ENCODE results near the gene CFAP69. TPM values are rescaled to one million over a fixed set of nuclear protein-coding genes. Genes with fewer than 3 reads are reported as not detected.
"Not testable (repeated sequence)": the region's sequence is repeated elsewhere in the genome, so short reads cannot be mapped to it uniquely, and the experiment has no call there.

CFAP69 gene
- total RNA-seq, 1 donor from 2014 or later: 11.6 TPM

- no peak for DNase-seq (ENCODE audit: low spot score)
Measured at GRCh38 chr7:90345595-90346335, 100.8 kb downstream of the CFAP69 start.

GRCh38 chr7:90346336-90347125 lies 101.6 kb downstream of the CFAP69 start, which contains the start of gene GTPBP10:
Gene GTPBP10 (plus strand): TSS chr7:90346716. CDS start chr7:90346742, 26 bp downstream.
- peak; percentile 96 for DNase-seq (ENCODE audit: low spot score)

GRCh38 chr7:90347759-90348158 lies 102.8 kb downstream of the CFAP69 start:
- no peak for DNase-seq (ENCODE audit: low spot score)

- DNase-seq (ENCODE audit: low spot score): no peak
Measured at GRCh38 chr7:90349305-90349704, 104.3 kb downstream of the CFAP69 start.

GRCh38 chr7:90350032-90350431 lies 105.1 kb downstream of the CFAP69 start:
- DNase-seq (ENCODE audit: low spot score): not testable (repeated sequence)

GRCh38 chr7:90351987-90352386 lies 107.0 kb downstream of the CFAP69 start:
- no peak for DNase-seq (ENCODE audit: low spot score)

Other genes starting within 250 kb of the CFAP69 start
- gene STEAP1, start 90.7 kb upstream of the CFAP69 start, total RNA-seq: 13.1 TPM
- 29.9 TPM for gene STEAP2, start 33.4 kb upstream of the CFAP69 start, total RNA-seq
- not detected for gene FAM237B, start 76.1 kb downstream of the CFAP69 start, total RNA-seq
- gene GTPBP10, start 101.5 kb downstream of the CFAP69 start, total RNA-seq: 19.7 TPM
- gene CLDN12, start 158.3 kb downstream of the CFAP69 start, total RNA-seq: 72.0 TPM
- not detected for gene PTTG1IP2, start 224.5 kb downstream of the CFAP69 start, total RNA-seq

Measured in mucosa of gallbladder (tissue), 1 donor.